Breast epithelium (tissue), 4 donors: ENCODE results near the gene PDIA3. TPM values are rescaled to one million over a fixed set of nuclear protein-coding genes. Genes with fewer than 3 reads are reported as not detected.

Experiments used
- DNase-seq, 2 donors: peaks; one replicate each; pipeline ENCODE4 v3.0.0-alpha.2; 2019; ENCODE audit warnings: low spot score in 2 of 2
- H3K27ac ChIP-seq, 2 donors: fragments of 200-600 bp; sonication (generic) in 1 of 2; one replicate each; pipeline ENCODE4 v1.5.1; 2016 to 2019; ENCODE audit warnings: mild to moderate bottlenecking in 1 of 2
- H3K27me3 ChIP-seq, 2 donors: fragments of 200-600 bp; sonication (generic) in 1 of 2; one replicate each; pipeline versions ENCODE4 v1.5.1 to v1.6.0; 2017 to 2019; ENCODE audit warnings: control low read depth in 1 of 2, mild to moderate bottlenecking in 1 of 2
- H3K36me3 ChIP-seq: fragments of 200-600 bp; one replicate; pipeline ENCODE4 v1.5.1; 2019
- H3K4me1 ChIP-seq, 2 donors: fragments of 200-600 bp; sonication (generic); one replicate each; pipeline ENCODE4 v1.5.1; 2016 to 2019; ENCODE audit warnings: control low read depth in 1 of 2
- H3K4me3 ChIP-seq, 3 donors: fragments of 200-600 bp; sonication (generic); 1 replicate in 2 of 3; 2 replicates in 1 of 3; pipeline ENCODE4 v1.5.1; 2016 to 2019; ENCODE audit warnings: mild to moderate bottlenecking in 3 of 3, moderate library complexity in 2 of 3
- H3K9me3 ChIP-seq, 2 donors: fragments of 200-600 bp; sonication (generic) in 1 of 2; one replicate each; pipeline ENCODE4 v1.5.1; 2016 to 2019; ENCODE audit warnings: control low read depth in 1 of 2
- CTCF ChIP-seq, 3 donors: fragments of 450-650 bp; IDR thresholded peaks; one replicate each; pipeline ENCODE4 v1.5.1; 2016 to 2017; ENCODE audit warnings: antibody characterized with exemption in 3 of 3, mild to moderate bottlenecking in 3 of 3, moderate library complexity in 3 of 3
- POLR2A ChIP-seq: fragments of 450-650 bp; IDR thresholded peaks from one replicate; pipeline ENCODE4 v1.6.1; 2016; ENCODE audit warnings: antibody characterized with exemption, mild to moderate bottlenecking, moderate library complexity
- POLR2AphosphoS5 ChIP-seq, 3 donors: sonication (generic); formaldehyde crosslinking; IDR thresholded peaks; one replicate each; pipeline ENCODE4 v1.6.1; 2017; ENCODE audit warnings: antibody characterized with exemption in 3 of 3
- intact Hi-C: fragments of 100-400 bp; cut with DNase I; formaldehyde crosslinking; loops from one replicate; pipeline ENCODE4 v1.15.1; 2023; ENCODE audit warnings: low total_unique reads
- total RNA-seq, 3 donors: library from RNA; depleted of rRNA; stranded (reverse); fragments of >200 nt; gene quantifications; one replicate each; pipeline ENCODE4 v1.1.0, GENCODE V29; 2016

Gene PDIA3
- total RNA-seq, 3 donors from 2014 or later = 107 to 125 (median 109) TPM

- peak; percentile 37 to 52 (median 43) for TF ChIP-seq POLR2AphosphoS5 (IDR thresholded peaks at IDR 0.05)
- TF ChIP-seq POLR2A = no peak
- TF ChIP-seq CTCF (IDR thresholded peaks at IDR 0.05) = peak; percentile 68 to 81 (median 74)
- Histone ChIP-seq H3K4me3 (peak overlapping the region; percentile 70 to 74 (median 72)), H3K27me3 (no peaks in the 10 kb centered on the region), H3K4me1 (no peaks in the 10 kb centered on the region), H3K27ac (peak overlapping the region; percentile 94), H3K9me3 (no peaks in the 10 kb centered on the region), H3K36me3 (no peaks in the 10 kb centered on the region)
- DNase-seq = peak; percentile 69 to 84
- intact Hi-C loops = no loop called here
Observed at GRCh38 chr15:43777267-43777914, 31.2 kb downstream of the PDIA3 start.

- no peaks in the 10 kb centered on the region for H3K36me3 ChIP-seq
- H3K27ac ChIP-seq = no peak overlapping the region
- no peak for DNase-seq
- no peaks in the 10 kb centered on the region for H3K4me1 ChIP-seq
- H3K27me3 ChIP-seq = no peaks in the 10 kb centered on the region
- no peak for TF ChIP-seq POLR2AphosphoS5 (IDR thresholded peaks at IDR 0.05)
- no peak for TF ChIP-seq CTCF (IDR thresholded peaks at IDR 0.05)
- no peak for TF ChIP-seq POLR2A
- H3K9me3 ChIP-seq = no peaks in the 10 kb centered on the region
- intact Hi-C loops = no loop called here
- H3K4me3 ChIP-seq = no peak overlapping the region
Observed at GRCh38 chr15:43779016-43779415, 32.8 kb downstream of the PDIA3 start.

- DNase-seq = no peak
- no peak overlapping the region for H3K27ac ChIP-seq
- H3K4me1 ChIP-seq = peaks cover 6 to 8% of the 10 kb centered on the region in 2 donors
- no peaks in the 10 kb centered on the region for H3K36me3 ChIP-seq
- no peak for TF ChIP-seq POLR2AphosphoS5 (IDR thresholded peaks at IDR 0.05)
- no peak for TF ChIP-seq CTCF (IDR thresholded peaks at IDR 0.05)
- TF ChIP-seq POLR2A = no peak
- intact Hi-C loops = no loop called here
- no peak overlapping the region for H3K4me3 ChIP-seq
- H3K27me3 ChIP-seq = no peaks in the 10 kb centered on the region
- no peaks in the 10 kb centered on the region for H3K9me3 ChIP-seq
Observed at GRCh38 chr15:43789409-43789808, 43.2 kb downstream of the PDIA3 start.

GRCh38 chr15:43791993-43792760 lies 45.9 kb downstream of the PDIA3 start, which contains the start of gene SERF2:
SERF2 (plus strand) TSS chr15:43792320; CDS start chr15:43792377, 57 bp downstream.
- DNase-seq = peak; percentile 100
- Histone ChIP-seq H3K36me3 (no peaks in the 10 kb centered on the region), H3K9me3 (no peaks in the 10 kb centered on the region), H3K27me3 (no peaks in the 10 kb centered on the region), H3K4me1 (peaks cover 6 to 8% of the 10 kb centered on the region in 2 donors), H3K27ac (peak within 1 kb of the TSS; percentile 97 to 99), H3K4me3 (peak within 1 kb of the TSS; percentile 89 to 98 (median 96))
- TF ChIP-seq POLR2AphosphoS5 (IDR thresholded peaks at IDR 0.05) (peak; percentile 96 to 100 (median 96)), CTCF (IDR thresholded peaks at IDR 0.05) (no peak), POLR2A (peak; percentile 98)
- intact Hi-C loops = no loop called here
